Transverse colon (tissue), 4 donors: ENCODE measurements around the gene EEFSEC. TPM values are rescaled to one million over a fixed set of nuclear protein-coding genes. Genes with fewer than 3 reads are reported as not detected.

Source experiments
- DNase-seq: peaks from one replicate; pipeline ENCODE4 v3.0.0-alpha.2; 2019
- H3K27ac ChIP-seq, 4 donors: fragments of 200-600 bp; sonication (generic); 2 replicates each; pipeline ENCODE4 v1.5.1; 2016 to 2018; ENCODE audit warnings: inconsistent platforms in 4 of 4
- H3K27me3 ChIP-seq: fragments of 200-600 bp; sonication (generic); 2 replicates; pipeline ENCODE4 v1.5.1; 2017; ENCODE audit warnings: inconsistent platforms
- H3K36me3 ChIP-seq, 4 donors: fragments of 200-600 bp; sonication (generic); 2 replicates each; pipeline ENCODE4 v1.5.1; 2017 to 2019; ENCODE audit warnings: inconsistent platforms in 4 of 4
- H3K4me1 ChIP-seq, 4 donors: fragments of 200-600 bp; sonication (generic); 2 replicates each; pipeline ENCODE4 v1.5.1; 2017 to 2020; ENCODE audit warnings: inconsistent platforms in 4 of 4
- H3K4me3 ChIP-seq, 4 donors: fragments of 200-600 bp; sonication (generic); 1 replicate in 1 of 4; 2 replicates in 3 of 4; pipeline versions ENCODE4 v1.5.1 to v1.6.1; 2017 to 2019; ENCODE audit warnings: inconsistent platforms in 4 of 4
- H3K9me3 ChIP-seq, 2 donors: fragments of 200-600 bp; sonication (generic); 2 replicates each; pipeline ENCODE4 v1.5.1; 2017 to 2019; ENCODE audit warnings: inconsistent platforms in 2 of 2
- CTCF ChIP-seq, 5 experiments: fragments of 200-600 bp in 3 of 5; fragments of 450-650 bp in 2 of 5; sonication (generic) in 3 of 5; IDR thresholded peaks; 1 replicate in 2 of 5; 2 replicates in 3 of 5; pipeline ENCODE4 v1.5.1; 2016 to 2017; ENCODE audit warnings: antibody characterized with exemption in 5 of 5, inconsistent platforms in 3 of 5, mild to moderate bottlenecking in 2 of 5, moderate library complexity in 1 of 5
- EP300 ChIP-seq: sonication (generic); formaldehyde crosslinking; IDR thresholded peaks from one replicate; pipeline ENCODE4 v1.6.1; 2017; ENCODE audit warnings: antibody characterized with exemption, low read depth
- POLR2A ChIP-seq: fragments of 450-650 bp; IDR thresholded peaks from one replicate; pipeline ENCODE4 v1.6.1; 2016; ENCODE audit warnings: antibody characterized with exemption, mild to moderate bottlenecking, moderate library complexity
- POLR2AphosphoS5 ChIP-seq, 3 donors: sonication (generic); formaldehyde crosslinking; IDR thresholded peaks; one replicate each; pipeline ENCODE4 v1.6.1; 2016; ENCODE audit warnings: antibody characterized with exemption in 3 of 3
- WGBS, 2 donors: methylation state at CpG; one replicate each; pipeline ENCODE4 v1.1.5; 2018; ENCODE audit warnings: low coverage in 1 of 2; 5-methylcytosine and 5-hydroxymethylcytosine counted together
- in situ Hi-C, 4 donors: fragments of 200-750 bp; cut with MboI; loops; one replicate each; pipeline versions ENCODE4 v1.15.0 to v1.15.1; 2017; ENCODE audit warnings: low sequenced_read_pairs in 3 of 4, low pct_ligation_motif_present in 1 of 4, low pct_unique_long_range_greater_than_20kb in 1 of 4
- intact Hi-C: fragments of 100-400 bp; cut with DNase I; formaldehyde crosslinking; loops from one replicate; pipeline ENCODE4 v1.15.1; 2023; ENCODE audit warnings: low total_unique reads
- total RNA-seq, 4 donors: library from RNA; depleted of rRNA; stranded (reverse); fragments of >200 nt; gene quantifications; one replicate each; pipeline ENCODE4 v1.1.0, GENCODE V29; 2016

EEFSEC gene
- total RNA-seq, 4 donors from 2014 or later, result 10.3 to 16.8 (median 14.2) TPM

GRCh38 chr3:128346562-128346961, 193.3 kb downstream of the EEFSEC start:
- Histone ChIP-seq H3K27me3 (no peaks in the 10 kb centered on the region), H3K36me3 (no peaks in the 10 kb centered on the region), H3K9me3 (no peaks in the 10 kb centered on the region), H3K4me1 (peaks cover 0 to 8% (median 0%) of the 10 kb centered on the region in 4 donors), H3K4me3 (no peak overlapping the region), H3K27ac (no peak overlapping the region)
- no peak for DNase-seq
- TF ChIP-seq CTCF (IDR thresholded peaks at IDR 0.05) (no peak), POLR2AphosphoS5 (IDR thresholded peaks at IDR 0.05) (no peak), EP300 (no peak), POLR2A (no peak)
- in situ Hi-C loops, result no loop called here
- WGBS, 2 donors, result 99 to 100% methylated on average over 2 of the region's 2 CpGs
- intact Hi-C loops, result no loop called here

- H3K27ac ChIP-seq, result no peak overlapping the region
- TF ChIP-seq EP300 (no peak), POLR2AphosphoS5 (IDR thresholded peaks at IDR 0.05) (no peak), POLR2A (no peak), CTCF (IDR thresholded peaks at IDR 0.05) (no peak)
- no peak overlapping the region for H3K4me3 ChIP-seq
- peaks cover 0 to 8% (median 0%) of the 10 kb centered on the region in 4 donors for H3K4me1 ChIP-seq
- in situ Hi-C loops, result no loop called here
- H3K36me3 ChIP-seq, result no peaks in the 10 kb centered on the region
- H3K9me3 ChIP-seq, result no peaks in the 10 kb centered on the region
- H3K27me3 ChIP-seq, result no peaks in the 10 kb centered on the region
- no peak for DNase-seq
- intact Hi-C loops, result no loop called here
These were observed 194.0 kb downstream of the EEFSEC start for GRCh38 chr3:128347282-128347681.

GRCh38 chr3:128348075-128348474, 194.8 kb downstream of the EEFSEC start:
- Histone ChIP-seq H3K4me3 (no peak overlapping the region), H3K9me3 (no peaks in the 10 kb centered on the region), H3K27me3 (no peaks in the 10 kb centered on the region), H3K36me3 (no peaks in the 10 kb centered on the region), H3K27ac (no peak overlapping the region), H3K4me1 (peaks cover 0 to 8% (median 0%) of the 10 kb centered on the region in 4 donors)
- 49 to 79% methylated on average over 4 of the region's 4 CpGs for WGBS, 2 donors
- in situ Hi-C loops, result no loop called here
- no peak for DNase-seq
- no peak for TF ChIP-seq EP300
- intact Hi-C loops, result no loop called here

- intact Hi-C loops (no loop called here), in situ Hi-C loops (no loop called here)
- 99% methylated on average over 5 of the region's 5 CpGs; no CpG with 5 or more reads in 1 of the 2 donors for WGBS, 2 donors
- DNase-seq, result no peak
- Histone ChIP-seq H3K27me3 (no peaks in the 10 kb centered on the region), H3K9me3 (no peaks in the 10 kb centered on the region), H3K4me1 (peaks cover 0 to 4% (median 1%) of the 10 kb centered on the region in 4 donors), H3K36me3 (no peaks in the 10 kb centered on the region), H3K27ac (no peak overlapping the region), H3K4me3 (no peak overlapping the region)
- TF ChIP-seq EP300, result no peak
- no peak for TF ChIP-seq CTCF (IDR thresholded peaks at IDR 0.05)
- no peak for TF ChIP-seq POLR2AphosphoS5 (IDR thresholded peaks at IDR 0.05)
- no peak for TF ChIP-seq POLR2A
These were observed 195.7 kb downstream of the EEFSEC start for GRCh38 chr3:128348805-128349531.
